Measurements from ENCODE around the gene RNF169. TPM values are rescaled to one million over a fixed set of nuclear protein-coding genes. Genes with fewer than 3 reads are reported as not detected.

RNF169 gene
- total RNA-seq, 1 donor from 2014 or later, result 21.2 TPM

DNA sequence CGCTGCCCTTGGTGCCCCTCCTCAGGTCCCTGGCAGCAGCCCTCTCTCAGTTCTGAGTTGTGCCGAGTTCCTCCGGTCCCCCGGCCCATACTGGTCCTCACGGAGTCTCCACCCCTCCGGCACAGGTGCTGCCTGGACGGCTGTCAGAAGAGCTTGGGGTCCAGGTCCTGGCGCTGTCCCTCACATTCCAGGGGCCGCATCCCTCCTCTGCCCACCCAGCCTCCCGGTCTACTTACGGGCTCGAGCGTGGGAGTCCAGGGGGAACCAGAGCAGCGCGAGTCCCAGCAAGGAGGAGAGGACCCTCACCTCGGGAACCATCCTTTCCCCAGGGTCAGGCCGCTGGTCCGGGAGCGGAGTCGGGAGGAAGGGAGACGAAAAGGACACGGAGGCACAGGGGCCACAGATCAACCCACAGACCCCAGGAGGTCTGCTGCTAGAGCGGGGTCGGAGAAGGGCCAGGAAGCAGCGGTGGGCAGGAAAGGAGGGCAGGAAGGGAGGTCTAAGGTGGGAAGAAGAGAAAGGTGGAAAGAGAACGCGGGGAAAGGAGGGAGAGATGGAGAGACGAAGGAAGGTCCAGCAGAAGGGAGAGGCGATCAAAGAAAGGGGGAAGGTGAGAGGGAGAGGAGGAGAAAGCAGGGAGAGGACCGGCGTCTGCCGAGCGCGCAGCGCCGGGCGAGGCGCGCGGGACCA lies 17.9 kb upstream of the RNF169 start:
- Histone ChIP-seq H3K4me1 (peaks cover 8% of the 10 kb centered on the region), H3K27ac (no peak overlapping the region), H3K9me3 (no peaks in the 10 kb centered on the region), H3K4me3 (no peak overlapping the region), H3K36me3 (no peaks in the 10 kb centered on the region), H3K27me3 (ENCODE audit: low read depth) (peaks cover 25% of the 10 kb centered on the region)
- intact Hi-C loops (cut with DNase I), result no loop called here
- ATAC-seq (no peak), DNase-seq (no peak)
- TF ChIP-seq, protein P1, sequence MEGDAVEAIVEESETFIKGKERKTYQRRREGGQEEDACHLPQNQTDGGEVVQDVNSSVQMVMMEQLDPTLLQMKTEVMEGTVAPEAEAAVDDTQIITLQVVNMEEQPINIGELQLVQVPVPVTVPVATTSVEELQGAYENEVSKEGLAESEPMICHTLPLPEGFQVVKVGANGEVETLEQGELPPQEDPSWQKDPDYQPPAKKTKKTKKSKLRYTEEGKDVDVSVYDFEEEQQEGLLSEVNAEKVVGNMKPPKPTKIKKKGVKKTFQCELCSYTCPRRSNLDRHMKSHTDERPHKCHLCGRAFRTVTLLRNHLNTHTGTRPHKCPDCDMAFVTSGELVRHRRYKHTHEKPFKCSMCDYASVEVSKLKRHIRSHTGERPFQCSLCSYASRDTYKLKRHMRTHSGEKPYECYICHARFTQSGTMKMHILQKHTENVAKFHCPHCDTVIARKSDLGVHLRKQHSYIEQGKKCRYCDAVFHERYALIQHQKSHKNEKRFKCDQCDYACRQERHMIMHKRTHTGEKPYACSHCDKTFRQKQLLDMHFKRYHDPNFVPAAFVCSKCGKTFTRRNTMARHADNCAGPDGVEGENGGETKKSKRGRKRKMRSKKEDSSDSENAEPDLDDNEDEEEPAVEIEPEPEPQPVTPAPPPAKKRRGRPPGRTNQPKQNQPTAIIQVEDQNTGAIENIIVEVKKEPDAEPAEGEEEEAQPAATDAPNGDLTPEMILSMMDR (IDR thresholded peaks at IDR 0.05), result no peak

DNA sequence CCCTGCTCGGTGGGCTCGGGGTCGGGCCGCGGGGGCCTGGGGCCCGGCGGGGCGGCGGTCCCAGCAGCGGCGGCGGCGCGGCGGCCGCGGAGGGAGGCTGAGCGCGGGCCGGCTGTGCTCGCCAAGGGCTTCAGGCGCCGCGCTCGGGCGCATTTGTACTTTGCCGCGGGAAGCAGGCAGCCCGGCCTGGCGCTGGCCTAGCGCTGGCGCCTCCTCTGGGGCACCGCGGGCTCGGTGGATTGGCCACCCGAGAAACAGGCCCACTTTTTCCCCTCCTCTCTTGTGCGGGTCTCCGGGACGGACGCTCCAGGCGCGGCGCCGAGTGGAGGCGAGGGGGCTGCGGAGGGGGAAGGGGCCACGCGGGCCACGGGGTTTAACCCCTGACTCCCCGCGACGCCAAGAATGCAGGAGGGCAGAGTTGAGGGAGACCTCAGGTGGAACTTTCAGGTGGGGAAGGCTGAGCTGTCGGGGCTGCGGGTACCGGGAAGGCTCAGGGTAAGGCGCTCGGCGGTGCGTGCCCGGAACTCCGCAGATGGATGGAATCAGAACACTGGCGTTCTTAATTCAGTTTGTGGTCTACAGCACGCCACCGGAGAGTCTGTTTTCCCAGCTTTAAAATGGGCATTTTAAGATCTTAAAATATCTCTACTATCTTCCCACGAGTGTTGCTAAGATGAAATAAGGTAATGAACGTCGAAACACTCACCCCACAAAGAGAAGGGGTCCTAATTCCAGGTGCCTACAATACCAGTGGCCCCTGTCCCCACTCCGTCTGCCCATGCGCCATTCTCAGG lies 17.2 kb upstream of the RNF169 start, which contains the start of gene CHRDL2:
TSS of gene CHRDL2 (minus strand) at position 126 of the 794 bp plus-strand sequence. CDS start 538 bp downstream, outside the sequence.
- TF ChIP-seq, protein P1 (IDR thresholded peaks at IDR 0.05), result no peak
- peak within 1 kb of the TSS; percentile 34 for H3K4me3 ChIP-seq
- H3K9me3 ChIP-seq, result no peaks in the 10 kb centered on the region
- no peak within 1 kb of the TSS for H3K27ac ChIP-seq
- ATAC-seq, result peak; percentile 17 to 51
- intact Hi-C loops (cut with DNase I), result no loop called here
- peaks cover 29% of the 10 kb centered on the region for H3K27me3 ChIP-seq (ENCODE audit: low read depth)
- DNase-seq, result no peak
- H3K36me3 ChIP-seq, result no peaks in the 10 kb centered on the region
- peaks cover 4% of the 10 kb centered on the region for H3K4me1 ChIP-seq

DNA sequence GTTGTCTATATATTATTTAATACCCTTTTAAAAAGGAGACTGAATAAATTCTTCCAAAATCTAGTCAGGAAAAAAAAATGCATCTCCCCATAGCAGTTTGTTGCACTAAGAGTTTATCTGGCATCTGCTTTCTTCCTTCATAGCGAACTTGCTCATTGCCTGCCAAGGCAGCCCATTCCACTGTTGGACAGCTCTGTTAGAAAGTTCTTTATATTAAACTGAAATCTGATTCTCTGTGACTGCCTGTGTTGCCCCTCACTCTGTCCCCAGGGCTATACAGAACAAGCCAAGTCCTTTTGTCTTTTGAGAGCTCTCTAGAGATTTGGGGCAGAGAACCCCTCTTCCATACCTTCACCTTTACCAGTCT lies 14.1 kb upstream of the RNF169 start:
- H3K4me3 ChIP-seq, result no peak overlapping the region
- H3K36me3 ChIP-seq, result no peaks in the 10 kb centered on the region
- H3K27me3 ChIP-seq (ENCODE audit: low read depth), result peaks cover 29% of the 10 kb centered on the region
- peaks cover 4% of the 10 kb centered on the region for H3K4me1 ChIP-seq
- no peak overlapping the region for H3K27ac ChIP-seq
- TF ChIP-seq, protein P1 (IDR thresholded peaks at IDR 0.05), result no peak
- intact Hi-C loops (cut with DNase I), result no loop called here
- no peaks in the 10 kb centered on the region for H3K9me3 ChIP-seq
- no peak for DNase-seq
- ATAC-seq, result no peak

DNA sequence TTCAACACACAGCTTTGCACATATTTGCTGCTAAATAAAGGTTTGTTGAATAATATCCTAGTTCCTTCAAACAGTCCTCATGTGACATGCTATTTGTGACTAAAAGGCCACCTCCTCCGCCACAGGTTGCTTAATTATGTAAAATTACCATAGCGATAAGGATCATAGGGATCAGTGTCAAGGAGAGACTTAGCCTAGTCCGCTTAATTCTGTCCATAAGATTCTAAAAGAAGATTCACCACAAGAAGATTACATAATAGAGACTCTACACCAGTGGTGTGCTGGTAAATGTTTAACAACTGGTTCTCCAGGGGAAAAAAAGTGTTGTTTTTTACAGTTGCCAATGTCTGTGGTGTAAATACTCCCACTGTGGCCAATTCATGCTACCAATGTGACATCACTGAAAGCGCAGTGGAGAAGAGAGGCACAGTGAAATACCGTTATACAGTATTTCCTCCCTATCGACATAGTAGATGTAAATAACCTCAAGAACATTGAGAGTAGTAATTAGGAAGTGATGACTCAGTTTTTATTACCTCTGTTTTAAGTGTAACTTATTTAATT lies 13.2 kb upstream of the RNF169 start:
- Histone ChIP-seq H3K9me3 (no peaks in the 10 kb centered on the region), H3K27me3 (ENCODE audit: low read depth) (peaks cover 26% of the 10 kb centered on the region), H3K36me3 (no peaks in the 10 kb centered on the region), H3K27ac (no peak overlapping the region), H3K4me1 (peaks cover 4% of the 10 kb centered on the region), H3K4me3 (no peak overlapping the region)
- no peak for ATAC-seq
- intact Hi-C loops (cut with DNase I), result no loop called here
- TF ChIP-seq, protein P1 (IDR thresholded peaks at IDR 0.05), result no peak
- no peak for DNase-seq

DNA sequence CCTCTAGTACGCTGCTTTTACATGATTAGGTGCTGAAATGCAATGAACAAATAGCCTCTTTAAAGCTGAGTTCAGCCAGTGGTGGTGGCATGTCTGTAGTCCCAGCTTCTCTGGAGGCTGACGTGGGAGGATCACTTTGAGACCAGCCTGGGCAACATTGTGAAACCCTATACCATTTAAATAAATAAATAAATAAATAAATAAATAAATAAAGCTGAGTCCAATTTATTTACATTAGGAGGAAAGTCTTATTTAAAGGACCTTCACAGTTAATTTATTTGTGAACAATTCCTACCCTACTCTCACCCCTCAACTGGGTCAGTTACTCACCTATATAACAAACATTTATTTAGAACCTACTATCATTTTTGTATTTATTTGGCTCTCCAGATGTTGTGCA lies 12.6 kb upstream of the RNF169 start:
- no peak overlapping the region for H3K27ac ChIP-seq
- TF ChIP-seq, protein P1 (IDR thresholded peaks at IDR 0.05), result no peak
- intact Hi-C loops (cut with DNase I), result no loop called here
- H3K4me3 ChIP-seq, result no peak overlapping the region
- H3K4me1 ChIP-seq, result peaks cover 4% of the 10 kb centered on the region
- H3K36me3 ChIP-seq, result no peaks in the 10 kb centered on the region
- ATAC-seq (no peak), DNase-seq (no peak)
- H3K9me3 ChIP-seq, result no peaks in the 10 kb centered on the region
- peaks cover 20% of the 10 kb centered on the region for H3K27me3 ChIP-seq (ENCODE audit: low read depth)
